Pancreas (tissue), 10 donors: ENCODE results near the gene BCL2. TPM values are rescaled to one million over a fixed set of nuclear protein-coding genes. Genes with fewer than 3 reads are reported as not detected.

Experiments used
- ATAC-seq, 4 donors: fragments of 200-7000 bp; cut with Tn5 transposase; one replicate each; pipeline versions ENCODE4 v1.8.0 to v1.9.1; 2020; ENCODE audit warnings: mild to moderate bottlenecking in 4 of 4, moderate library complexity in 4 of 4
- DNase-seq, 6 donors: peaks; one replicate each; pipeline ENCODE4 v3.0.0-alpha.2; 2020
- FAIRE-seq: peaks from 2 replicates; lab custom pipeline; 2012; peaks lifted over from hg19 to GRCh38; lab: Jason Lieb, UNC
- H3K27ac ChIP-seq, 4 donors: fragments of 200-600 bp; sonication (generic); 1 replicate in 3 of 4; 2 replicates in 1 of 4; pipeline versions ENCODE4 v1.5.0 to v1.8.0; 2020
- H3K27me3 ChIP-seq, 4 donors: fragments of 200-600 bp; one replicate each; pipeline ENCODE4 v1.8.0; 2021
- H3K36me3 ChIP-seq, 3 donors: fragments of 200-600 bp; sonication (generic) in 1 of 3; one replicate each; pipeline versions ENCODE4 v1.5.0 to v1.8.0; 2020 to 2021
- H3K4me1 ChIP-seq, 3 donors: fragments of 200-600 bp; one replicate each; pipeline ENCODE4 v1.8.0; 2021
- H3K4me3 ChIP-seq, 4 donors: fragments of 200-600 bp; sonication (generic) in 2 of 4; one replicate each; pipeline versions ENCODE4 v1.5.0 to v1.8.0; 2020 to 2021
- H3K9me3 ChIP-seq, 4 donors: fragments of 200-600 bp; one replicate each; pipeline ENCODE4 v1.8.0; 2021
- CTCF ChIP-seq, 4 donors: fragments of 200-600 bp; sonication (generic) in 3 of 4; IDR thresholded peaks; one replicate each; pipeline versions ENCODE4 v1.5.0 to v1.8.0; 2021; ENCODE audit warnings: antibody characterized with exemption in 4 of 4
- WGBS, 2 donors: extraction: QIAGEN DNeasy Blood & Tissue Kit; methylation state at CpG; one replicate each; pipeline ENCODE4 v1.1.7; 2013; 5-methylcytosine and 5-hydroxymethylcytosine counted together
- intact Hi-C, 3 donors: fragments of 100-400 bp; cut with DNase I; formaldehyde crosslinking; loops; one replicate each; pipeline versions ENCODE4 v1.11.1 to v1.14.2; 2022
- polyA plus RNA-seq, 2 donors: library from polyadenylated mRNA; stranded (reverse); fragments of 200-250 nt; gene quantifications; one replicate each; pipeline ENCODE4 v1.2.3, GENCODE V29; 2013
- total RNA-seq, 6 donors: library from RNA; stranded (reverse); fragmentation: NEBNext Ultra II Directional in 4 of 6; extraction: Animal tissue kit (Norgen Biotek cat#: 25700) in 4 of 6; gene quantifications; one replicate each; pipeline versions ENCODE4 v1.2.1 to v1.2.4, GENCODE V29; 2021 to 2023
- donor health status: healthy with polysubstance abuse.
- donor health status: DM: no; HTN: no; CAD: no; lungs with moderate emphysema.
- donor health status: DM: no; HTN: no; CAD: no.
- donor health status: control.
- donor health status: control.
- donor health status: Bipolar disorder and iron deficiency.
- donor health status: DM: yes; HTN: yes; CAD: no.
- donor health status: DM: no; HTN: no; CAD: no.
- donor health status: DM: no; HTN: no; CAD: no.
- donor health status: DM: yes; HTN: yes; CAD: no.

The BCL2 gene
- total and polyA plus RNA-seq, 8 donors: 1.9 to 9.0 (median 4.2) TPM

GRCh38 chr18:63307551-63308200, 11.9 kb downstream of the BCL2 start:
- ATAC-seq (peak in 2 of 4 donors; percentile 39 to 44), FAIRE-seq (no peak), DNase-seq (no peak)
- TF ChIP-seq CTCF (IDR thresholded peaks at IDR 0.05): no peak
- no peaks in the 10 kb centered on the region for H3K36me3 ChIP-seq
- peaks cover 0 to 11% (median 6%) of the 10 kb centered on the region in 3 donors for H3K4me1 ChIP-seq
- no peak overlapping the region for H3K4me3 ChIP-seq
- H3K27me3 ChIP-seq: no peaks in the 10 kb centered on the region
- intact Hi-C loops: no loop called here
- H3K27ac ChIP-seq: peak overlapping the region in 3 of 4 donors; percentile 23 to 55 (median 35)
- 58 to 62% methylated on average over 2 of the region's 2 CpGs for WGBS, 2 donors
- H3K9me3 ChIP-seq: no peaks in the 10 kb centered on the region

- Histone ChIP-seq H3K27ac (peak overlapping the region in 3 of 4 donors; percentile 23 to 55 (median 35)), H3K4me1 (peaks cover 0 to 9% (median 6%) of the 10 kb centered on the region in 3 donors), H3K27me3 (no peaks in the 10 kb centered on the region), H3K9me3 (no peaks in the 10 kb centered on the region), H3K36me3 (no peaks in the 10 kb centered on the region), H3K4me3 (no peak overlapping the region)
- no peak for FAIRE-seq
- 48 to 62% methylated on average over 7 of the region's 7 CpGs for WGBS, 2 donors
- peak in 3 of 4 donors; percentile 40 to 71 (median 54) for ATAC-seq
- intact Hi-C loops: no loop called here
- no peak for TF ChIP-seq CTCF (IDR thresholded peaks at IDR 0.05)
- no peak for DNase-seq
Observed at GRCh38 chr18:63306819-63307550, 12.6 kb downstream of the BCL2 start.

- ATAC-seq: peak in 1 of 4 donors; percentile 14
- no peak overlapping the region for H3K4me3 ChIP-seq
Observed at GRCh38 chr18:63306249-63306648, 13.3 kb downstream of the BCL2 start.

GRCh38 chr18:63303547-63303946, 16.0 kb downstream of the BCL2 start:
- Histone ChIP-seq H3K36me3 (no peaks in the 10 kb centered on the region), H3K4me1 (peaks cover 0 to 9% (median 6%) of the 10 kb centered on the region in 3 donors), H3K4me3 (no peak overlapping the region), H3K27me3 (no peaks in the 10 kb centered on the region), H3K9me3 (no peaks in the 10 kb centered on the region), H3K27ac (peak overlapping the region in 2 of 4 donors; percentile 7 to 37)
- no peak for DNase-seq
- ATAC-seq: no peak
- 80 to 83% methylated on average over 3 of the region's 3 CpGs for WGBS, 2 donors
- intact Hi-C loops: no loop called here
- no peak for FAIRE-seq
- no peak for TF ChIP-seq CTCF (IDR thresholded peaks at IDR 0.05)

More at GRCh38 chr18:63306249-63306648, 13.3 kb downstream of the BCL2 start:
- DNase-seq (no peak), FAIRE-seq (no peak)
- WGBS, 2 donors: 79 to 81% methylated on average over 6 of the region's 6 CpGs
- Histone ChIP-seq H3K4me1 (peaks cover 0 to 9% (median 6%) of the 10 kb centered on the region in 3 donors), H3K27me3 (no peaks in the 10 kb centered on the region), H3K9me3 (no peaks in the 10 kb centered on the region), H3K27ac (peak overlapping the region in 3 of 4 donors; percentile 0 to 35 (median 23)), H3K36me3 (no peaks in the 10 kb centered on the region)
- intact Hi-C loops: no loop called here
- TF ChIP-seq CTCF (IDR thresholded peaks at IDR 0.05): no peak
